PC-9 (cell line): ENCODE results near the gene VAPA. TPM values are rescaled to one million over a fixed set of nuclear protein-coding genes. Genes with fewer than 3 reads are reported as not detected.
"Not testable (repeated sequence)": the region's sequence is repeated elsewhere in the genome, so short reads cannot be mapped to it uniquely, and the experiment has no call there.

Experiments
- BruUV-seq: library from RNA; stranded (reverse); fragments of 400-500 nt; replicated peaks from 2 replicates; lab custom pipeline; 2021; lab: Mats Ljungman, UMichigan
- CTCF ChIA-PET: fragments of 300-600 bp; sonication (Branson Sonifier 250); formaldehyde crosslinking; loops from one replicate; lab custom pipeline; 2022; ENCODE audit warnings: antibody characterized with exemption; lab: Charles Lee
- POLR2A ChIA-PET: fragments of 300-600 bp; sonication (Branson Sonifier 250); formaldehyde crosslinking; loops from one replicate; lab custom pipeline; 2022; ENCODE audit warnings: antibody characterized with exemption; ENCODE audit not compliant: unreplicated experiment; lab: Charles Lee
- DNase-seq, 2 experiments: peaks; one replicate each; pipeline versions ENCODE4 v3.0.0 to v3.0.0-alpha.2; 2015 to 2022; ENCODE audit warnings: mixed read lengths in 1 of 2
- H2AFZ ChIP-seq: fragments of 200-600 bp; sonication (generic); 2 replicates; pipeline ENCODE4 v1.8.1; 2017; ENCODE audit warnings: antibody characterized with exemption
- H3F3A ChIP-seq: fragments of 200-600 bp; sonication (generic); 2 replicates; pipeline ENCODE4 v1.8.1; 2017; ENCODE audit warnings: antibody characterized with exemption, mild to moderate bottlenecking, low read depth; ENCODE audit not compliant: insufficient read depth
- H3K27ac ChIP-seq: fragments of 200-600 bp; sonication (generic); 2 replicates; pipeline ENCODE4 v1.6.1; 2016; ENCODE audit warnings: mixed run types
- H3K27me3 ChIP-seq: fragments of 200-600 bp; sonication (generic); 2 replicates; pipeline ENCODE4 v1.6.1; 2016; ENCODE audit warnings: low read depth, mixed run types; ENCODE audit not compliant: insufficient read depth
- H3K36me3 ChIP-seq: fragments of 200-600 bp; sonication (generic); 2 replicates; pipeline ENCODE4 v1.6.1; 2016; ENCODE audit warnings: low read depth, mixed run types
- H3K4me1 ChIP-seq: fragments of 200-600 bp; sonication (generic); replicated peaks from 2 replicates; pipeline ENCODE4 v1.6.1; 2016; ENCODE audit warnings: mixed run types; ENCODE audit not compliant: insufficient read depth
- H3K4me2 ChIP-seq: fragments of 200-600 bp; sonication (generic); 2 replicates; pipeline ENCODE4 v1.6.1; 2017; ENCODE audit warnings: mixed run types
- H3K4me3 ChIP-seq: fragments of 200-600 bp; sonication (generic); 2 replicates; pipeline ENCODE4 v1.6.1; 2016; ENCODE audit warnings: mixed run types
- H3K79me2 ChIP-seq: fragments of 200-600 bp; sonication (generic); 2 replicates; pipeline ENCODE4 v1.6.1; 2017; ENCODE audit warnings: low read depth, mixed run types
- H3K9me2 ChIP-seq: fragments of 200-600 bp; sonication (generic); 2 replicates; pipeline ENCODE4 v1.8.1; 2017; ENCODE audit warnings: mild to moderate bottlenecking; ENCODE audit not compliant: insufficient read depth
- H3K9me3 ChIP-seq: fragments of 200-600 bp; sonication (generic); 2 replicates; pipeline ENCODE4 v1.8.1; 2016; ENCODE audit warnings: low read depth; ENCODE audit not compliant: insufficient read depth
- H4K20me1 ChIP-seq: fragments of 200-600 bp; sonication (generic); 2 replicates; pipeline ENCODE4 v1.8.1; 2017; ENCODE audit not compliant: insufficient read depth
- EZH2 ChIP-seq: fragments of 200-600 bp; sonication (generic); IDR thresholded peaks from 2 replicates; pipeline ENCODE4 v1.8.0; 2017; ENCODE audit warnings: antibody characterized with exemption, low read depth
- intact Hi-C: fragments of 100-400 bp; cut with micrococcal nuclease; formaldehyde crosslinking; loops from one replicate; pipeline ENCODE4 v1.10.0; 2022; ENCODE audit not compliant: unreplicated experiment
- total RNA-seq: library from RNA; stranded (reverse); gene quantifications from 2 replicates; pipeline ENCODE4 v1.2.3, GENCODE V29; 2021
- TF ChIP-seq, protein P1 (sequence below): fragments of 200-600 bp; sonication (generic); conservative IDR thresholded peaks from 2 replicates; pipeline ENCODE4 v1.6.1; 2017; ENCODE audit warnings: mixed run types, antibody characterized with exemption, mild to moderate bottlenecking, moderate library complexity

The VAPA gene
- total RNA-seq, 1 experiment from 2014 or later = 340 TPM

DNA sequence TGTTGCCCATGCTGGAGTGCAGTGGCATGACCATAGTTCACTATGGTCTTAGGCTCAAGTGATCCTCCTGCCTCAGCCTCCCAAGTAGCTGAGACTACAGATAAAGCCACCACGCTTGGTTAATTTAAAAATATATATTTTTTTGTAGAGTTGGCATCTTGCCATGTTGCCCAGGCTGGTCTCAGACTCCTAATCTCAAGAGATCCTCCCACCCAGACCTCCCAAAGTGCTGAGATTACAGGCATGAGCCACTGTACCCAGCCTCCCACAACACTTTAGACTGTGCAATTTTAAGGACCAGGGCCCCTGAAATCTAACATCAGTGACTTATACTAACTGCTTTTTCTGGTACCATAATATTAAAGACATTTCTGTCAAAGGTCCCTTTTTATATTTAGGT lies 22.9 kb upstream of the VAPA start:
- no peak overlapping the region for H3K4me2 ChIP-seq
- no peak overlapping the region for H3K4me3 ChIP-seq
- H3K27ac ChIP-seq = no peak overlapping the region
- intact Hi-C loops = no loop called here
- no TSS peak for BruUV-seq
- no peaks in the 10 kb centered on the region for H4K20me1 ChIP-seq
- ChIA-PET POLR2A (no interaction called here), CTCF (no interaction called here)
- DNase-seq = no peak
- H3K9me3 ChIP-seq = no peaks in the 10 kb centered on the region
- H3K27me3 ChIP-seq = no peaks in the 10 kb centered on the region
- TF ChIP-seq, protein P1, sequence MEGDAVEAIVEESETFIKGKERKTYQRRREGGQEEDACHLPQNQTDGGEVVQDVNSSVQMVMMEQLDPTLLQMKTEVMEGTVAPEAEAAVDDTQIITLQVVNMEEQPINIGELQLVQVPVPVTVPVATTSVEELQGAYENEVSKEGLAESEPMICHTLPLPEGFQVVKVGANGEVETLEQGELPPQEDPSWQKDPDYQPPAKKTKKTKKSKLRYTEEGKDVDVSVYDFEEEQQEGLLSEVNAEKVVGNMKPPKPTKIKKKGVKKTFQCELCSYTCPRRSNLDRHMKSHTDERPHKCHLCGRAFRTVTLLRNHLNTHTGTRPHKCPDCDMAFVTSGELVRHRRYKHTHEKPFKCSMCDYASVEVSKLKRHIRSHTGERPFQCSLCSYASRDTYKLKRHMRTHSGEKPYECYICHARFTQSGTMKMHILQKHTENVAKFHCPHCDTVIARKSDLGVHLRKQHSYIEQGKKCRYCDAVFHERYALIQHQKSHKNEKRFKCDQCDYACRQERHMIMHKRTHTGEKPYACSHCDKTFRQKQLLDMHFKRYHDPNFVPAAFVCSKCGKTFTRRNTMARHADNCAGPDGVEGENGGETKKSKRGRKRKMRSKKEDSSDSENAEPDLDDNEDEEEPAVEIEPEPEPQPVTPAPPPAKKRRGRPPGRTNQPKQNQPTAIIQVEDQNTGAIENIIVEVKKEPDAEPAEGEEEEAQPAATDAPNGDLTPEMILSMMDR = no peak
- no peak for TF ChIP-seq EZH2
- no peaks in the 10 kb centered on the region for H3K4me1 ChIP-seq
- H3K36me3 ChIP-seq = no peaks in the 10 kb centered on the region
- H3K9me2 ChIP-seq = no peaks in the 10 kb centered on the region
- peaks cover 5% of the 10 kb centered on the region; the same call in 1 of the 2 replicates for H3F3A ChIP-seq
- no peak overlapping the region for H2AFZ ChIP-seq
- no peaks in the 10 kb centered on the region for H3K79me2 ChIP-seq

DNA sequence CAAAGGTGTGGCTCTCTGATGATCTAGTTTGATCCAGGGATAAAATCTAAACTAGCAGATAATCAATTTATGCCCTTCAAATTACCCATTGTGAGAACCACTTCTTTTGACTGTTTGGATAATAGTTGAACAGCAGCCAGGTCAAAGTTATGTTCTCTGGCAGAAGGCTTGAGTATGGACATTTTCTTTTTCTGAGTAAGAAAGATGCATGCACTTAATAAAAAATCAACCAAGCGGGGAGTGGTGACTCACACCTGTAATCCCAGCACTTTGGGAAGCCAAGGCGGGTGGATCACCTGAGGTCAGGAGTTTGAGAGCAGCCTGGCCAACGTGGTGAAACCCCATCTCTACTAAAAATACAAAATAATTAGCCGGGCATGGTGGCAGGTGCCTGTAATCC lies 22.3 kb upstream of the VAPA start:
- H3K27ac ChIP-seq, intact Hi-C loops, H2AFZ ChIP-seq, H4K20me1 ChIP-seq, H3F3A ChIP-seq, H3K9me3 ChIP-seq, H3K79me2 ChIP-seq, H3K27me3 ChIP-seq, H3K4me3 ChIP-seq, H3K4me1 ChIP-seq, H3K9me2 ChIP-seq, DNase-seq, BruUV-seq, H3K4me2 ChIP-seq, POLR2A ChIA-PET, H3K36me3 ChIP-seq, CTCF ChIA-PET: not testable (repeated sequence)

DNA sequence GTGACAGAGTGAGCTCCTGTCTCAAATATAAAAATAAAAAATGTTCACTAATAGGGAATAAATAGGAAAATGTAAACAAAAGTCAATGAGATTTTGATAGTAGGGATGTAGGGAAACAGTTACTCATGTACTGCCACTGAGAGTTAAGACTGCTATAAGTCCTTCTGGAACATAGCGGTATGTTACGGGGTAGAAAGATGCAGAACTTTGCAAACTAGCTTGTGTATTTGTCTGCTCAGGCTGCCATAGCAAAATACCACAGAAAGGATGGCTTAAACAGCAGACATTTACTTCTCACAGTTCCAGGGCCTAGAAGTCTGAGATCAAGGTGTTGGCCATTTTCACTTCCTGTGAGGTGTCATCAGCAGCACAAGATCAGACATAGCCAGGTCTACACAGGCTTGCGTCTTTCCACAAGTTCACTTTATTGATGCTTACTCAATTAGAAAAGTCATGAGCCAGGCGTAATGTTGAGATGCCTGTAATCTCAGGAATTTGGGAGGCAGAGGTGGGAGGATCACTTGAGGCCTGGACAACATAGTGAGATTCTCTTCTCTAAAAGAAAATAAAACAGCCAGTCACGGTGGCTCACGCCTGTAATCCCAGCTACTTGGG lies 19.3 kb upstream of the VAPA start:
- no peak overlapping the region for H3K4me2 ChIP-seq
- no peak for TF ChIP-seq EZH2
- TF ChIP-seq, protein P1 = no peak
- no peaks in the 10 kb centered on the region for H3K9me3 ChIP-seq
- H3K27me3 ChIP-seq = no peaks in the 10 kb centered on the region
- no TSS peak for BruUV-seq
- no peaks in the 10 kb centered on the region for H3K36me3 ChIP-seq
- H3F3A ChIP-seq = peaks cover 17% of the 10 kb centered on the region
- no peaks in the 10 kb centered on the region for H3K79me2 ChIP-seq
- ChIA-PET POLR2A (no interaction called here), CTCF (no interaction called here)
- intact Hi-C loops = loop anchor here (5.0 kb wide), 1 partner anchor 152 kb away; no protein-coding TSS in a partner anchor
- H3K9me2 ChIP-seq = no peaks in the 10 kb centered on the region
- H4K20me1 ChIP-seq = no peaks in the 10 kb centered on the region
- H3K27ac ChIP-seq = no peak overlapping the region
- DNase-seq = no peak
- peaks cover 19% of the 10 kb centered on the region for H3K4me1 ChIP-seq
- H2AFZ ChIP-seq = no peak overlapping the region
- no peak overlapping the region for H3K4me3 ChIP-seq

DNA sequence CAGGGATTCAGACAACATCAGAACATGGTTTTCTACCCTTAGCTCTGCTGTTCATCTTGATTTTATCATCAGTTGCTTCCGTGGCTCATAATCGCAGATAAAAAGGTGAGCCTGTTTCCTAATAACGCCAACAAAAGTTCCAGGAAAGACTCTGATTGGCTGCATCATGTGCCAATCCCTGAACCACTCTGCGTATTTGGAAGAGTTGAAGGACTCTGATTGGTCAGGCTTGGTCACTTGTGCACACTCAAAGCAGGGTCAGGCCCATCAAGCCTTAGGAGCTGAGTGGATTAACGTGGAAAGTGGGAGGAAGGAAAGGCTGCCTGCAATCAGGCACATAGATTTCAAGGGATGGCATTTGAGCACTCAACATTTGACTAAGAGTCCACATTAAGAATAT lies 16.7 kb upstream of the VAPA start:
- Histone ChIP-seq H3K4me1 (peaks cover 25% of the 10 kb centered on the region), H3K4me2 (no peak overlapping the region), H3K9me2 (no peaks in the 10 kb centered on the region), H3K27me3 (no peaks in the 10 kb centered on the region), H3F3A (peaks cover 19% of the 10 kb centered on the region), H3K36me3 (no peaks in the 10 kb centered on the region), H3K9me3 (no peaks in the 10 kb centered on the region), H3K27ac (no peak overlapping the region), H2AFZ (no peak overlapping the region), H3K4me3 (no peak overlapping the region), H3K79me2 (no peaks in the 10 kb centered on the region), H4K20me1 (no peaks in the 10 kb centered on the region)
- no peak for TF ChIP-seq EZH2
- TF ChIP-seq, protein P1 = no peak
- POLR2A ChIA-PET = no interaction called here
- DNase-seq = no peak
- BruUV-seq = no TSS peak
- intact Hi-C loops = loop anchor here (5.0 kb wide), 1 partner anchor 155 kb away; no protein-coding TSS in a partner anchor
- CTCF ChIA-PET = no interaction called here

DNA sequence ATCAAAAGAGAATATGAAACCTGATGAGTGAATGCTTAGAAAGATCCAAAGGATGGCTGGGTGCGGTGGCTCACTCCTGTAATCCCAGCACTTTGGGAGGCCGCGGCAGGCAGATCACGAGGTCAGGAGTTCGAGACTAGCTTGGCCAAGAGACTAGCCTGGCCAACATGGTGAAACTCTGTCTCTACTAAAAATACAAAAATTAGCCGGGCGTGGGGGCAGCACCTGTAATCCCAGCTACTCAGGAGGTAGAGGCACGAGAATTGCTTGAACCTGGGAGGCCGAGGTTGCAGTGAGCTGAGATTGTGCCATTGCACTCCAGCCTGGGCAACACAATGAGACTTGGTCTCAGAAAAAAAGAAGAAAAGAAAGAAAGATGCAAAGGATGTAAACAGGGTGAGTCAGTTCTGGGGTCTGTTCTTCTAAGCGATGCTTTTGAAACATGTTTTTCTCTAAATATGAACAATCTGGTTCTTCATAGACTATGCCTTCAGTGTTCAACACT lies 16.0 kb upstream of the VAPA start:
- intact Hi-C loops = loop anchor here (5.0 kb wide), 1 partner anchor 156 kb away; no protein-coding TSS in a partner anchor
- POLR2A ChIA-PET = interaction anchor here (0.6 to 1.7 kb wide), 3 partner anchors 21 to 1656 kb away, joined by 3 to 33 read pairs (median 4); no protein-coding TSS in a partner anchor
- peaks cover 15% of the 10 kb centered on the region for H3F3A ChIP-seq
- H3K27ac ChIP-seq, H4K20me1 ChIP-seq, H3K36me3 ChIP-seq, CTCF ChIA-PET, H3K9me3 ChIP-seq, H3K9me2 ChIP-seq, H3K27me3 ChIP-seq, H2AFZ ChIP-seq, DNase-seq, H3K4me3 ChIP-seq, H3K79me2 ChIP-seq, BruUV-seq: not testable (repeated sequence)
- peak overlapping the region; percentile 63; the same call in 1 of the 2 replicates for H3K4me2 ChIP-seq
- H3K4me1 ChIP-seq = peaks cover 25% of the 10 kb centered on the region
